Measurements from ENCODE around the gene BCL10.

GRCh38 chr1:85274969-85275453 is 1.4 kb downstream of the BCL10 start:
- TF ChIP-seq CTCF (IDR thresholded peaks at IDR 0.05), result no peak
- TF ChIP-seq POLR2A (IDR thresholded peaks at IDR 0.05), result peak; percentile 55 to 76
